ENCODE results near the gene SLC8A2. TPM values are rescaled to one million over a fixed set of nuclear protein-coding genes. Genes with fewer than 3 reads are reported as not detected.

SLC8A2 gene
- total RNA-seq, 4 donors from 2014 or later = 0.82 to 36.4 (median 9.6) TPM

DNA sequence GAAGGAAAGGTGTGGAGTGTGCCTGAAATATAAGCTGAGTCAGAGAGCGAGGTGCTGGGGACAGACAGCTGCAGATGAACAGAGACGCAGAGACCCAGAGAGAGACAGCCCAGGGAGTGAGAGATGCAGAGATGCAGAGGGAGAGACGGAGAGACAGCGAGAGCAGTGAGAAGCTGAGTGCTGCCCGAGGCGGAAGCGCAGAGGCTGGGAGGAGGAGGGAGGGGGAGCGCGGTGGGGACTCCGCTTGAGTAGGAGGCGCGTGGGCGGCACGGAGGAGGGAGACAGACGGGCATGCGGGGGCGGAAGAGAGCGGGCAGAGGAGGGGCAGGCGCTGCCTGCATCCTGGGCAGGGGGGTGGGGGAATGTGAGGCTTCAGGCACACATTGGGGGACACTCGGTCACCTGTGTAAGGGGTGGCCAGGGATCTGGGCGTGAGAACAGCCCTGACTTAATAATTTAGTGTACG lies 25.7 kb downstream of the SLC8A2 start:
- DNase-seq = peak; percentile 43
- 7 to 15% methylated on average over 4 to 22 of the region's 22 CpGs for WGBS, 2 donors (ENCODE audit: low coverage in 1 of 2)
- no peaks in the 10 kb centered on the region for H3K36me3 ChIP-seq

DNA sequence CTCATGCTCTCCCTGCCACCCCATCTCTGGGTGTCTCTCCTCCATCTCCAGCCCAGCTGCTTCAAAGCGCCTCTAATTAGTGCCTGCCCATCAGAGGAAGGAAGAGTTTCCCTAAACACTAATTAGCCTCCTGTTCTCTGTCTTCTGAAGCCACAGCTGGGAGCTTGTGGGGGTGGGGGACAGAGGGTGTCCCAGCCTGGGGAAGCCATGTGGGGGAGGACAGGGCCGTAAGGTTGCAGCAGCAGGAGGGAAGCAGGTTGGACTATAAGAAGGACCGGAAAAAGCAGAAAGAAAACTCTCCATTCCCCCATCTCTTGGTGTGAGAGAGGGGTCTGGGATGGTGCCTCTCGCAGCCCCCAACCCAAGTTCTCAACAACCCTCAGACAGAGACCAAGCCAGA lies 26.2 kb downstream of the SLC8A2 start:
- no peak for TF ChIP-seq EP300 (IDR thresholded peaks at IDR 0.05; ENCODE audit: low read depth)
- TF ChIP-seq POLR2AphosphoS5 (IDR thresholded peaks at IDR 0.05) = no peak
- TF ChIP-seq, protein P1, sequence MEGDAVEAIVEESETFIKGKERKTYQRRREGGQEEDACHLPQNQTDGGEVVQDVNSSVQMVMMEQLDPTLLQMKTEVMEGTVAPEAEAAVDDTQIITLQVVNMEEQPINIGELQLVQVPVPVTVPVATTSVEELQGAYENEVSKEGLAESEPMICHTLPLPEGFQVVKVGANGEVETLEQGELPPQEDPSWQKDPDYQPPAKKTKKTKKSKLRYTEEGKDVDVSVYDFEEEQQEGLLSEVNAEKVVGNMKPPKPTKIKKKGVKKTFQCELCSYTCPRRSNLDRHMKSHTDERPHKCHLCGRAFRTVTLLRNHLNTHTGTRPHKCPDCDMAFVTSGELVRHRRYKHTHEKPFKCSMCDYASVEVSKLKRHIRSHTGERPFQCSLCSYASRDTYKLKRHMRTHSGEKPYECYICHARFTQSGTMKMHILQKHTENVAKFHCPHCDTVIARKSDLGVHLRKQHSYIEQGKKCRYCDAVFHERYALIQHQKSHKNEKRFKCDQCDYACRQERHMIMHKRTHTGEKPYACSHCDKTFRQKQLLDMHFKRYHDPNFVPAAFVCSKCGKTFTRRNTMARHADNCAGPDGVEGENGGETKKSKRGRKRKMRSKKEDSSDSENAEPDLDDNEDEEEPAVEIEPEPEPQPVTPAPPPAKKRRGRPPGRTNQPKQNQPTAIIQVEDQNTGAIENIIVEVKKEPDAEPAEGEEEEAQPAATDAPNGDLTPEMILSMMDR (IDR thresholded peaks at IDR 0.05) = no peak
- TF ChIP-seq POLR2A (IDR thresholded peaks at IDR 0.05) = no peak
- Histone ChIP-seq H3K9me3 (no peaks in the 10 kb centered on the region), H3K27me3 (peaks cover 95% of the 10 kb centered on the region), H3K4me3 (no peak overlapping the region), H3K4me1 (peaks cover 0 to 24% (median 17%) of the 10 kb centered on the region in 4 donors), H3K36me3 (no peaks in the 10 kb centered on the region), H3K27ac (no peak overlapping the region)
- WGBS, 2 donors (ENCODE audit: low coverage in 1 of 2) = 39% methylated on average over 4 of the region's 4 CpGs; no CpG with 5 or more reads in 1 of the 2 donors
- intact Hi-C loops (cut with DNase I; ENCODE audit: low total_unique reads) = no loop called here
- in situ Hi-C loops (cut with MboI; ENCODE audit: low pct_ligation_motif_present in 1 of 4, low pct_unique_long_range_greater_than_20kb in 1 of 4, low sequenced_read_pairs in 3 of 4) = no loop called here
- DNase-seq = no peak

More for the DNA sequence above, 25.7 kb downstream of the SLC8A2 start:
- peaks cover 0 to 24% (median 17%) of the 10 kb centered on the region in 4 donors for H3K4me1 ChIP-seq
- H3K9me3 ChIP-seq = no peaks in the 10 kb centered on the region
- in situ Hi-C loops (cut with MboI; ENCODE audit: low pct_ligation_motif_present in 1 of 4, low pct_unique_long_range_greater_than_20kb in 1 of 4, low sequenced_read_pairs in 3 of 4) (no loop called here), intact Hi-C loops (cut with DNase I; ENCODE audit: low total_unique reads) (no loop called here)
- no peak overlapping the region for H3K27ac ChIP-seq
- H3K4me3 ChIP-seq = no peak overlapping the region
- TF ChIP-seq POLR2A (IDR thresholded peaks at IDR 0.05) (no peak), POLR2AphosphoS5 (IDR thresholded peaks at IDR 0.05) (no peak), EP300 (IDR thresholded peaks at IDR 0.05; ENCODE audit: low read depth) (no peak)
- TF ChIP-seq, protein P1 (IDR thresholded peaks at IDR 0.05) = no peak
- H3K27me3 ChIP-seq = peaks cover 95% of the 10 kb centered on the region

GRCh38 chr19:47444388-47444821 lies 27.3 kb downstream of the SLC8A2 start:
- Histone ChIP-seq H3K4me1 (peaks cover 0 to 24% (median 17%) of the 10 kb centered on the region in 4 donors), H3K27ac (no peak overlapping the region), H3K27me3 (peaks cover 83% of the 10 kb centered on the region), H3K36me3 (no peaks in the 10 kb centered on the region), H3K4me3 (no peak overlapping the region), H3K9me3 (no peaks in the 10 kb centered on the region)
- WGBS, 2 donors (ENCODE audit: low coverage in 1 of 2) = 28% methylated on average over 16 of the region's 22 CpGs; no CpG with 5 or more reads in 1 of the 2 donors
- in situ Hi-C loops (cut with MboI; ENCODE audit: low pct_ligation_motif_present in 1 of 4, low pct_unique_long_range_greater_than_20kb in 1 of 4, low sequenced_read_pairs in 3 of 4) (no loop called here), intact Hi-C loops (cut with DNase I; ENCODE audit: low total_unique reads) (no loop called here)
- TF ChIP-seq POLR2A (IDR thresholded peaks at IDR 0.05) (no peak), POLR2AphosphoS5 (IDR thresholded peaks at IDR 0.05) (no peak), EP300 (IDR thresholded peaks at IDR 0.05; ENCODE audit: low read depth) (no peak)
- TF ChIP-seq, protein P1 (IDR thresholded peaks at IDR 0.05) = no peak
- DNase-seq = no peak

DNA sequence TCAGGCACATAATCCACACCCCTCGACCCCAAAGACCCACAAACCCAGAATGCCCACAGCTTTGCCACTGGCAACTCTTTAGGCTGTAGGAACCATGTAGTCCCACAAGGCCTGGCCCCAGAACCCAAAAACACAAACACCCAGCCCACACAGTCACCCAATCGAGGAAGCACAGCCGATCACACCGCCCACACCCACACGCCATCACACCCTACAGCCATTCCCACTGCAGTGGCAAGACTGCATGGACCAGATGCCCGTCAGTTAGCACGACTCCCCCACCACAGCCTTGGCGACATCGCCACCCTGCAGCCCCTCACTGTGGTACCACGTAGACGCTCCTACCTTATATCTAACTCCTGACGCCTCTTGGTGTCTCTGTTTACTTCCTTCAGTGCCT lies 28.4 kb downstream of the SLC8A2 start:
- peaks cover 0 to 24% (median 17%) of the 10 kb centered on the region in 4 donors for H3K4me1 ChIP-seq
- DNase-seq = no peak
- TF ChIP-seq, protein P1 (IDR thresholded peaks at IDR 0.05) = no peak
- TF ChIP-seq EP300 (IDR thresholded peaks at IDR 0.05; ENCODE audit: low read depth) (no peak), POLR2A (IDR thresholded peaks at IDR 0.05) (no peak), POLR2AphosphoS5 (IDR thresholded peaks at IDR 0.05) (no peak)
- H3K36me3 ChIP-seq = no peaks in the 10 kb centered on the region
- H3K27ac ChIP-seq = no peak overlapping the region
- 60 to 61% methylated on average over 1 to 12 of the region's 12 CpGs for WGBS, 2 donors (ENCODE audit: low coverage in 1 of 2)
- H3K27me3 ChIP-seq = peaks cover 73% of the 10 kb centered on the region
- intact Hi-C loops (cut with DNase I; ENCODE audit: low total_unique reads) (no loop called here), in situ Hi-C loops (cut with MboI; ENCODE audit: low pct_ligation_motif_present in 1 of 4, low pct_unique_long_range_greater_than_20kb in 1 of 4, low sequenced_read_pairs in 3 of 4) (no loop called here)
- H3K9me3 ChIP-seq = no peaks in the 10 kb centered on the region
- H3K4me3 ChIP-seq = no peak overlapping the region

Data from transverse colon (tissue), 4 donors.